ENCODE measurements around the gene CSAD. TPM values are rescaled to one million over a fixed set of nuclear protein-coding genes. Genes with fewer than 3 reads are reported as not detected.

Gene CSAD
- total and polyA plus RNA-seq, 2 of the 13 experiments (the other 11 are each of a cell fraction or from before 2014, with no cell fraction given), result 7.2 to 23.5 TPM

DNA sequence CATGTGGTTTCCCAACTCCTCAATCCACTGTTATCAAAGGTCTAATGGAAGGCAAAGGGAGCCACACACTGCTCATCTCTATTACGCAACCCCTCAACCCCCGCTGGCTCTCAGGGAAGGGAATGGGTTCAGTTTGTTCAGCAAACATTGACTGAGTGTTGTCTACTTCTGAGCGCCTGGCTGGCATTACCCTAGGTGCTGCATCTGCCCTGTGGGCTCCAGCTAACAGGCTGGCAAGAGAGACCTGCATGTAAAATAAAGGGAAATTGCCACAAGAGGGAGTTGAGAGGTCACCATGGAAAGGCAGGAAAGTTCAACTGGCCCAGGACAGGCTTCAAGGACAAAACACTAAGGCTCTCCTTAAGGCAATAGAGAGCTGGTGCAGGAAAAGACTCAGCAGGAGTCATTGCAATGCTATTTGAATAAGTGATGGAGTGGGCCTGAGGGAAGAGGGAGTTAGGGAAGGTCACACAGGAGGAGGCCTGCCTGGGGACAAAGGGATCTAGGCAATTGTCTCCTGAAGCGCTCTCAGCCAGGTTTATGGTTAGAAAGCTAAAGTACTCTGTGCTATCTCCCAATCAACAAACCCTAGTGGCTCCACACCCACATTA, 5.7 kb downstream of the CSAD start (continued):
- TF ChIP-seq, protein P1, sequence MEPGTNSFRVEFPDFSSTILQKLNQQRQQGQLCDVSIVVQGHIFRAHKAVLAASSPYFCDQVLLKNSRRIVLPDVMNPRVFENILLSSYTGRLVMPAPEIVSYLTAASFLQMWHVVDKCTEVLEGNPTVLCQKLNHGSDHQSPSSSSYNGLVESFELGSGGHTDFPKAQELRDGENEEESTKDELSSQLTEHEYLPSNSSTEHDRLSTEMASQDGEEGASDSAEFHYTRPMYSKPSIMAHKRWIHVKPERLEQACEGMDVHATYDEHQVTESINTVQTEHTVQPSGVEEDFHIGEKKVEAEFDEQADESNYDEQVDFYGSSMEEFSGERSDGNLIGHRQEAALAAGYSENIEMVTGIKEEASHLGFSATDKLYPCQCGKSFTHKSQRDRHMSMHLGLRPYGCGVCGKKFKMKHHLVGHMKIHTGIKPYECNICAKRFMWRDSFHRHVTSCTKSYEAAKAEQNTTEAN (CRISPR knock-in tag; conservative IDR thresholded peaks at IDR 0.05), result no peak
- no peak for TF ChIP-seq MAFG (CRISPR knock-in tag; IDR thresholded peaks at IDR 0.05)
- TF ChIP-seq ZNF614 (CRISPR knock-in tag; IDR thresholded peaks at IDR 0.05; ENCODE audit: borderline replicate concordance), result peak; percentile 93; the same call in 1 of the 2 replicates
- peak; percentile 68; the same call in 1 of the 2 replicates for TF ChIP-seq FOSL2 (CRISPR knock-in tag; IDR thresholded peaks at IDR 0.05)
- TF ChIP-seq ZSCAN25 (CRISPR knock-in tag; IDR thresholded peaks at IDR 0.05), result no peak
- TF ChIP-seq NPAS2 (CRISPR knock-in tag; IDR thresholded peaks at IDR 0.05; ENCODE audit: borderline replicate concordance), result no peak
- TF ChIP-seq PAX8 (CRISPR knock-in tag; IDR thresholded peaks at IDR 0.05; ENCODE audit: borderline replicate concordance), result no peak
- peak; percentile 32; the same call in 1 of the 2 replicates for TF ChIP-seq SOX5 (CRISPR knock-in tag; IDR thresholded peaks at IDR 0.05; ENCODE audit: borderline replicate concordance)
- TF ChIP-seq SYNCRIP (IDR thresholded peaks at IDR 0.05; ENCODE audit: insufficient read depth, low read depth, low read length), result no peak
- no peak for TF ChIP-seq RFX5 (IDR thresholded peaks at IDR 0.05; ENCODE audit: low read depth, low read length)
- TF ChIP-seq ADNP (CRISPR knock-in tag; IDR thresholded peaks at IDR 0.05), result no peak
- TF ChIP-seq ZNF414 (CRISPR knock-in tag; IDR thresholded peaks at IDR 0.05), result no peak
- TF ChIP-seq ZBTB20 (CRISPR knock-in tag; IDR thresholded peaks at IDR 0.05; ENCODE audit: borderline replicate concordance, low read depth), result no peak
- no peak for TF ChIP-seq ZNF547 (CRISPR knock-in tag; IDR thresholded peaks at IDR 0.05)
- TF ChIP-seq GMEB2 (CRISPR knock-in tag; IDR thresholded peaks at IDR 0.05; ENCODE audit: low read depth), result no peak
- TF ChIP-seq ATF6 (CRISPR knock-in tag; conservative IDR thresholded peaks at IDR 0.05), result no peak
- TF ChIP-seq POLR2G (IDR thresholded peaks at IDR 0.05; ENCODE audit: low read depth, low read length), result no peak
- no peak for TF ChIP-seq ZNF615 (CRISPR knock-in tag; IDR thresholded peaks at IDR 0.05; ENCODE audit: borderline replicate concordance)
- TF ChIP-seq ZNF878 (CRISPR knock-in tag; IDR thresholded peaks at IDR 0.05), result no peak
- no peak for TF ChIP-seq THAP7 (CRISPR knock-in tag; IDR thresholded peaks at IDR 0.05)
- no peak for TF ChIP-seq PAWR (CRISPR knock-in tag; IDR thresholded peaks at IDR 0.05; ENCODE audit: borderline replicate concordance)

All from HepG2 (cell line).